ENCODE measurements around the gene LTO1.

Gene LTO1

GRCh38 chr11:69663326-69663725, 11.8 kb downstream of the LTO1 start:
- no peak for DNase-seq (ENCODE audit: extremely low spot score)
- TF ChIP-seq CTCF (IDR thresholded peaks at IDR 0.05; ENCODE audit: control extremely low read depth, extremely low read depth, low read depth, missing control alignments), result no peak
- POLR2A ChIA-PET, result no interaction called here
- CTCF ChIA-PET, result no interaction called here

- CTCF ChIA-PET, result interaction anchor here (0.8 to 1.2 kb wide), 2 partner anchors 12 to 561 kb away, joined by 3 to 6 read pairs; partner anchors contain the start of gene LTO1
Observed at GRCh38 chr11:69662806-69663205, 12.3 kb downstream of the LTO1 start.

GRCh38 chr11:69662021-69662698, 13.0 kb downstream of the LTO1 start:
- ChIA-PET POLR2A (no interaction called here), CTCF (interaction anchor here (0.8 to 7.7 kb wide), 3 partner anchors 8 to 561 kb away, joined by 3 to 57 read pairs (median 6); partner anchors contain the start of gene LTO1)
- no peak for DNase-seq (ENCODE audit: extremely low spot score)

More at GRCh38 chr11:69662806-69663205, 12.3 kb downstream of the LTO1 start:
- POLR2A ChIA-PET, result no interaction called here
- no peak for DNase-seq (ENCODE audit: extremely low spot score)
- no peak for TF ChIP-seq CTCF (IDR thresholded peaks at IDR 0.05; ENCODE audit: control extremely low read depth, extremely low read depth, low read depth, missing control alignments)

GRCh38 chr11:69661413-69661715, 13.8 kb downstream of the LTO1 start:
- CTCF ChIA-PET, result interaction anchor here (7.7 kb wide), 1 partner anchor 8 kb away, joined by 57 read pairs; no protein-coding TSS in a partner anchor
- POLR2A ChIA-PET, result no interaction called here
- no peak for DNase-seq (ENCODE audit: extremely low spot score)
- no peak for TF ChIP-seq CTCF (IDR thresholded peaks at IDR 0.05; ENCODE audit: control extremely low read depth, extremely low read depth, low read depth, missing control alignments)

More at GRCh38 chr11:69662021-69662698, 13.0 kb downstream of the LTO1 start:
- no peak for TF ChIP-seq CTCF (IDR thresholded peaks at IDR 0.05; ENCODE audit: control extremely low read depth, extremely low read depth, low read depth, missing control alignments)

- no peak for DNase-seq (ENCODE audit: extremely low spot score)
- ChIA-PET POLR2A (no interaction called here), CTCF (interaction anchor here (2.5 to 7.7 kb wide), 2 partner anchors 10 to 16 kb away, joined by 10 to 57 read pairs; no protein-coding TSS in a partner anchor)
- no peak for TF ChIP-seq CTCF (IDR thresholded peaks at IDR 0.05; ENCODE audit: control extremely low read depth, extremely low read depth, low read depth, missing control alignments)
Observed at GRCh38 chr11:69660001-69660500, 15.1 kb downstream of the LTO1 start.

GRCh38 chr11:69659591-69659990, 15.6 kb downstream of the LTO1 start:
- ChIA-PET CTCF (interaction anchor here (2.5 to 7.7 kb wide), 2 partner anchors 10 to 16 kb away, joined by 10 to 57 read pairs; no protein-coding TSS in a partner anchor), POLR2A (no interaction called here)
- no peak for DNase-seq (ENCODE audit: extremely low spot score)
- TF ChIP-seq CTCF (IDR thresholded peaks at IDR 0.05; ENCODE audit: control extremely low read depth, extremely low read depth, low read depth, missing control alignments), result no peak

Measured in GM10248 (cell line).